GM21447 (cell line): ENCODE measurements around the gene PLXNB3.

Source experiments
- ATAC-seq: cut with Tn5 transposase; IDR thresholded peaks from one replicate; pipeline ENCODE4 v1.9.1; 2021; ENCODE audit not compliant: unreplicated experiment

The PLXNB3 gene

GRCh38 chrX:153772316-153773217, 8.5 kb downstream of the PLXNB3 start:
- no peak for ATAC-seq

DNA sequence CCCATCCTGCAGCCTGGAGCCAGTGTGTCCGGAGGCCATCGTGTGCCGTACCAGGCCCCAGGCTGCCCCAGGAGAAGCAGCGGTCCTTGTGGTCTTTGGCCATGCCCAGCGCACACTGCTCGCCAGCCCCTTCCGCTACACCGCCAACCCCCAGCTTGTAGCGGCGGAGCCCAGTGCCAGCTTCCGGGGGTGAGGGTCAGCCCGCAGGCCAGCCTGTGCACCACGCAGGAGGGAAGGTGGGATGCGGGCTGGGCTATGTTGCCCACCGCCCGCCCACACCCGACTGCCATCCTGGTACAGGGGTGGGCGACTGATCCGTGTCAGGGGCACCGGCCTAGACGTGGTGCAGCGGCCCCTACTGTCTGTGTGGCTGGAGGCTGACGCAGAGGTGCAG, 9.2 kb downstream of the PLXNB3 start:
- ATAC-seq = no peak

- no peak for ATAC-seq
These were observed 9.9 kb downstream of the PLXNB3 start for GRCh38 chrX:153773741-153774575.

- no peak for ATAC-seq
These were observed 10.7 kb downstream of the PLXNB3 start for GRCh38 chrX:153774576-153775292.

GRCh38 chrX:153775293-153776119, 11.5 kb downstream of the PLXNB3 start:
- ATAC-seq = no peak

- no peak for ATAC-seq
These were observed 12.1 kb downstream of the PLXNB3 start for GRCh38 chrX:153776120-153776599.

DNA sequence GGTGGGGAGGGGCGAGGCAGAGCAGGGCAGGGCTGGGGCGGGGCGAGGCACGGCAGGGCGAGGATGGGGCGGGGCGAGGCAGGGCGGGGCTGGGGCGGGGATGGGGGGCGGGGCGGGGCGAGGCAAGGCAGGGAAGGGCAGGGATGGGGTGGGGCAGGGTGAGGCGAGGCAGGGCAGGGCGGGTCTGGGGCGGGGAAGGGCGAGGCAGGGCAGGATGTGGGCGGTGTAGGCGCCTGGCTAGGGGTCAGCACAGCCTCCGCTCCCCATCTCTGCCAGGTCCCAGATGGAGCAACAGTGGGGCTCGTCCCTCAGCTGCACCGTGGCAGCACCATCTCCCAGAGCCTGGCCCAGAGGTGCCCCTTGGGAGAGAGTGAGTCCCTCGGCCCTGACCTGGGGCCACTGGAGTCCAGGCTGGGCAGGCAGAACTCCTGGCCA, 12.6 kb downstream of the PLXNB3 start:
- no peak for ATAC-seq

- ATAC-seq = no peak
These were observed 13.4 kb downstream of the PLXNB3 start for GRCh38 chrX:153777261-153778090.

GRCh38 chrX:153778181-153778580, 14.1 kb downstream of the PLXNB3 start:
- no peak for ATAC-seq

GRCh38 chrX:153778684-153779101, 14.6 kb downstream of the PLXNB3 start:
- ATAC-seq = no peak

GRCh38 chrX:153779891-153780677, 16.0 kb downstream of the PLXNB3 start:
- ATAC-seq = no peak

- ATAC-seq = no peak
These were observed 16.8 kb downstream of the PLXNB3 start, which contains the start of gene SRPK3 for GRCh38 chrX:153780678-153781427. TSS of gene SRPK3 (plus strand) at chrX:153781041. CDS start at chrX:153781087, 46 bp downstream.

GRCh38 chrX:153781428-153782047, 17.5 kb downstream of the PLXNB3 start:
- ATAC-seq = no peak

DNA sequence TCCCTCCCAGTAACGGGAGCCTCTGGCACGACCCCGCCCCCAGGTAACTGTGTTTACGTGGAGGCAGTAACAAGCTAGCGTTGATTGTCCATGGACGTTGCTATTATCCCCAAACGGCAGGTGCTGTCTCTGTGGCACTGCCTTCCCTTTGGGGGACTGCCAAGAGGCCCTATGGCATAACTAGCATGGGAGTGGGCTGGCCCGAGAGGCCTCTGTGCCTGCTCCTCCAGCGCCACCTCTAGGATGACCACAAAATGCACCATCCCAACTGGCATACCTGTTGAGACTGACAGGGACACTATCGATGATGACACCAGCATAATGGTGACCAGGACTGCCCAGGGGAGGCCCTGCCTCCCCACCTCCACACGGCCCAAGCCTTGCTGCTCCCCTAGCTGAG, 18.3 kb downstream of the PLXNB3 start:
- no peak for ATAC-seq

GRCh38 chrX:153782871-153783270, 18.8 kb downstream of the PLXNB3 start:
- ATAC-seq = no peak

DNA sequence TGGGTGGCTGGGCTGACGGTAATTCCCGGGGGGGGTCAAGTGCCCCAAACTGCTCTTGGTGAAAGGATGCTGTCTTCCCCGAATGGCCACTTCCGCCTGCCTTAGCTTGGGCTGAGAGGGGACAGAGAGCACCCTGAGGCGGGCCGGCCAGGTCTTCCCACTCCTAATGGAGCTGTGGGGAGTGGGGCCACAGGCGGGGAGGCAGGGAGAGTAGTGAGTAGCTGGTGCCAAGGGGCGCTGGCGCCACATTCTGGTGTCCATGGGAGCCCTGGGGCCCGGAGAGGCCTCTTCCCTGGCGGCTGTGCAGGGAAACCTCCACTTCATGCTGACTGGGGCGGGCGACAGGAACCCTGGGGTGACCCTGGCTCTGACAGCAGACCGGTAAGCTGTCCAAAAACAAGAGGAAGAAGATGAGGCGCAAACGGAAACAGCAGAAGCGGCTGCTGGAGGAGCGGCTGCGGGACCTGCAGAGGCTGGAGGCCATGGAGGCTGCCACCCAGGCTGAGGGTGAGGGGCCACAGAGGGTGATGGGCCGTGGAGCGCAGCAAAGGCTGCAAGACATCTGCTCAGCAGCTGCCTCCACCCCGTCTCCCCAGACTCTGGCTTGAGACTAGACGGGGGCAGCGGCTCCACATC, 19.4 kb downstream of the PLXNB3 start:
- no peak for ATAC-seq
